HG03045 (cell line): ENCODE results near the gene RAD18.

Experiments used
- ATAC-seq: cut with Tn5 transposase; IDR thresholded peaks from one replicate; pipeline ENCODE4 v1.9.1; 2021; ENCODE audit warnings: mild to moderate bottlenecking, moderate library complexity; ENCODE audit not compliant: unreplicated experiment

The RAD18 gene

DNA sequence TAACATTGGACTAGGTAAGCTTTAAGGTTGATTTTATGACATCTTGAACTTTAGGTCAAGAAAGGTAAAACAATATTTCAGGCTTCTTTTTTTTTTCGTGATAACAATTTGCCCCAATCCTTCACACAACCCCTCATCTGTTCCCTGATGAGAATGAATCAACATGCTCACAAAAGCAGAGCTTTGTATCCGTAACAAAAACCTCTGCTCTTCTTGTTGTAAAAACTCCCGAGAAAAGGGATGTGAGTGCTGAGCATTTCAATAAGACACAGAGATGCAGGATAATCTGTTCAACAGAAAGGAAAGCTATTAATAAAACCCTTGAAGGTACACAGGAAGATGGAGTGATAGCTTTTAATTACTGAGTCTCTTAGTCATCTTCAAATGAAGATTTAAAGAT is 94.3 kb downstream of the RAD18 start:
- ATAC-seq = no peak

DNA sequence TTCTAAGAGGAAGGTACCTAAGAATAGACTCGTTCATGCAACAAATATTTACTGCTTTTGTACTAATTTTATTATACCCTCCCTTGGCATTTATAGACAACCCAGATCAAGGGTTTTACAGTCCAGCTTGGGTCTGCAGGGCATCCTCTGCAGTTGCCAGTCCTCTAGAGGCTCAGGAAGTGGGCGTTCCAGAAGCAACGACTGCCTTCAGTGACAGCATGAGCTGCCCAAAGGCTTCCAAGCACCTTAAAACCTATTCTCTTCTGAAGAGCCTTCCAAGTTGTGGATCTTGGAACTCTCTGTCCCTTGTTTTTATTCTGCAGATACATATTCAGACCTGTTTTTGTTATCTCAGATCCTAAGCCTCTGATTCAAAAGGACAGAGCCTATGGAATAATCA is 95.6 kb downstream of the RAD18 start:
- no peak for ATAC-seq

DNA sequence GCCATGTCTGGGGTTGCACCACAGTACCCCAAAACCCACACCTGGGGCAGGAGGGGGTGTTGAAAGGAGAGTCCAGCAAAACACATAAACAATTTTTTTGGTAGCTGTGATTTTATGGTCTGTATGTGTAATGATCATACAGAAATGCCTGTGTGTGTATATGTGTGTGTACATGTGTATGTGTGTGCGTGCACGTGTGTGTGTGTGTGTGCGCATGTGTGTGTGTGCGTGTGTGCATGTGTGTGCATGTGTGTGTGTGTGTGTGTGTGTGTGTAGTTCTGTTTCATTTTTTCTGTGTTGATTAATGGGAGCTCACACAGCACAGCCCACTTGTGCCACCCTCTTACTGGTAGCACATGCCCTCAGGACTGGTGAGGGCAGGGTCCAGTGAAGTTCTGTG is 97.6 kb downstream of the RAD18 start:
- ATAC-seq = no peak

DNA sequence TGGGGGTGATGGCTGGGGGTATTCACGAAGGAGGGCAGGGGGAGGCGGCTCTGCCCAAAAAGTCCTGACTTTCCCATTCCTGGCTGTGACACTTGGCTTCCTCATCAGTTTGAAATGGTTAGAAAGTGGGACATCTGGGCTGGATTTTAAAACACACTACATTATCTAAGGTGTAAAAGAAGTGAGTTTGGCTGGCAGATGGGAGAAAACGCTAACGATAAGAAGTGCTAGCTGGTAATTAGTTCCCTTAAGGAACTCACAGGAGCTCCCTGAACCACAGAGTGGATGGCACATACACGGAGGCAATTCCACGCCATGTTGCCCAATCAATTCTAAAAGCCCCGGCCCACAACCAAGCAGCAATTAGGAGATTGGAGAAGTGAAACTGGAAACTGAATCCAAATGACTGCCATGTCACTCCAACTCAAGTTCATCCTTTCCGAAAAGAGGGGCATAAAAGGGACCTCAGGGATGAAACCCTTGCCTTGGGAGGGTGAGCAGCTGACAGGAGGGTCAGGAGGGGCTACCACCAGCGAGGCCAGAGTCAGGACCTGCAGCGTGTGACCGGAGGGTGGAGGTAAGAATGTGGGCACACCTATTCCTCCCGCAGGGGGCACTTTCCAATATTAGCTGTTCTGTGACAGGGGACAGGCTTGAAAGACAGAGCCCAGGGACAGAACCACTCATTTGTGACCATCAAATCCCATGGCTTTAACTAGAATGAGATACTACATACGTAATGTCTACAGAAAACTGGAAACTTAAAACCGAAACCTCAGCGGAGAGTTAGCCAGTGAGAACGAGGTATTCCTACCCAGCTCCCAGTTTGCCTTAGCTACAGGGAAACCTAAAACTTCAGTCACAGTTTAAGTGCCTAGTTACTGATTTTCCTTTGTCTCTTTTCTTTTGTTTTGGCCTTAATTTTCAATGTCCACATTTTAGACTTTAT is 98.6 kb downstream of the RAD18 start:
- no peak for ATAC-seq

DNA sequence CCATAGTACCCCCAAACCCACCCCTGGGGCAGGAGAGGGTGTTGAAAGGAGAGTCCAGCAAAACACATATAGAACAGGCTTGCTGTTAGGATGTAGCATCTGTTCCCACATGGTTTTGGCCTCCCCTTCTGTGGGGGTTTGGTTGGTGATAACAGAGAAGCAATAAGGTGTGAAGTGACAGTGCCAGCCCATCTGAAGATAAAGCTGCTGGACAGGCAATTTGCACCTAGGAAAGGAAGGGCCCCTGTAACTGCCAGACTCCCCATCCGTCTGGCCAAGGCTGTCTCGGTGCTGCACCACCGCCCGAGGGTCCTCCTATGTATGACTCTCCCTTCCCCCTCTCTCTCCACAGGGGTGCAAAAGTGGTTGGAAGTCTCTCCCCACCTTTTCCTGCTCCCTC is 99.4 kb downstream of the RAD18 start:
- no peak for ATAC-seq

DNA sequence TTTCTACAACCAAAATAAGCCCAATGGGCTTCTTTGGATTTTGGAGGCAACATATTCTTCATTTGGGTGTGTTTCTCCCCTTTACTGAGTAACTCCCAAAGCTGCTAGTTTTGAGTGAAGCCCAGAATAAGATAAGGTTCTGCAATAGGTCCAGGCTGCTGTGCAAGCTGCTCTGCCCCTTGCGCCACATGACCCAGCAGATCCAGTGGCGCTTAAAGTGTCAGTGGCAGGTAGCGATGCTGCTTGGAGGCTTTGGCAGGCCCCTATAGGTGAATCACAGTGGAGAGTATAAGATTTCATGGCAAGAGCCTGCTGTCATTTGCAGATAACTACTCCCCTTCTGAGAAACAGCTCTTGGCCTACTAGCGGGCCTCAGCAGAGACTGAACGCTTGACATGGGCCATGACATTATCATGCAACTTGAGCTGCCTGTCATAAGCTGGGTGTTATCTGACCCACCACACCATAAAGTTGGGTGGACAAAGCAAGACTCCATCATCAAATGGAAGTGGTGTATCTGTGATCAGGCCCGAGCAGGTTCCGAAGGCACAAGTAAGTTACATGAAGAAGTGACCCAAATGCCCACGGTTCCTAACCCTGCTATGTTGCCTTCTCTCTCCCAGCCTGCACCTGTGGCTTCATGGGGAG is 105.4 kb downstream of the RAD18 start:
- no peak for ATAC-seq

DNA sequence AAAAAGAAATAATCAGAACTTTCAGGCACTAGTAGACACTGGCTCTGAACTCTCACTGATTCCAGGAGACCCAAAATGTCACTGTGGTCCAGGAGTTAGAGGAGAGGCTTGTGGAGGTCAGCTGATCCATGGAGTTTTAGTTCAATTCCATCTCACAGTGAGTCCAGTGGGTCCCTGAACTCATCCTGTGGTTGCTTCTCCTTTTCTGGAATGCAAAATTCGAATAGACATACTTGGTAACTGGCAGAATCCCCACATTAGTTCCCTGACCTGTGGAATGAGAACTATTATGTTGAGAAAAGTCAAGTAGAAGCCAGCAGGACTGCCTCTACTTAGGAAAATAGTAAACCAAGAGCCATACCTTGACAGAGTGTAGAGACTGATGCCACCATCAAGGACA is 106.6 kb downstream of the RAD18 start:
- ATAC-seq = no peak

DNA sequence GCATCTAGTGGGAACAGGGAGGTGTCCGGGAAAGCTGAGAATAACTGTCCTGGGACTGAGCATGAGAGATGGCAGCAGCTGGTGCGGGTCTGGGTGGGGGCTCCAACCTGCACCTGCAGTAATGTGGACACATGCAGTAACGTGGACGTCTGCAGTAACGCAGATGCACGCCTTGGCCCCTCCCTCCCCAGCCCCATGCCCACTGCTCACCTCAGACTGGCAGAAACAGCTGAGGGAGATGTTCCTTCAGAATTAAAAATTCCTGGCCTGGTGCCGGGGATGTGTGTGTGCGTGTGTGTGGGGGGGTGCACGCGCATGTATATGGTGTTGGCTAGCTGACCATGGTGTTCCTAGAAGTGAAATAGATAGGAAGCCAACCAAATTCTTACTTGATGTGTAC is 107.2 kb downstream of the RAD18 start:
- no peak for ATAC-seq

DNA sequence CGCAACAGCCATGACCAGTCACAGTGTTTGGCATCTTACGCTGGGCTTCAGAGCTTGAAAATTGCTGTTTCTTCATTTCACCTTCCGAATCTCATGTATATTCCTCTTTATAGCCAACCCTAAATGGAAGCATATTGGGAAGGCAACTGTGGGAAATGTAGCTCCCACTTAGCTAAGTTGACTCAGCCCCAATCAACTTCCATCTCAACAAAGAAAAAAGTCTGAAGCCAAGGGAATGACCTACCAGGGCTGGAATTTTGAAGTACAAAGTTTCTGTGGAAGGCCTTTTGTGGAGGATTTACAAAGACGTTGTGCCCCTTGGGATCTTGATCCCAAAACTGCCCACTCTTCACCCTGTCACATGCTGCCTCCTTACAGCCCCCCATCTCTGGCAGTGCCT is 108.6 kb downstream of the RAD18 start:
- no peak for ATAC-seq

DNA sequence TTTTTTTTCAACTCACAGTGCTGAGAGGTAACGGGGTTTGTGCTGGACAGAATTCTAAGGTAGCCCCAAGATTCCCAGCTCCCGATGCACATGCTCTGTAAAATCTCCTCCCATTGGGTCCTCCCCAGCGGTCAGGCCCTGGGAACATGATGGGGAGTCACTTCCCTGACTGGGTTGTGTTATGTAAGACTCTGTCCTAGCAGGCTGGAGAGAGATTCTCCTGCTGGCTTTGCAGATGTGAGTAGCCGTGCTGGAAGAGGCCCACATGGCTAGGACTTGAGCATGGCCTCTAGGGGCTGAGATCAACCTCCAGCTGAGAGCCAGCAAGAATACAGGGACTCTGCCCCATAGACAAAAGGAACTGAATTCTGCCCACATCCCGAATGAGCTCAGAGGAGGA is 110.2 kb downstream of the RAD18 start:
- no peak for ATAC-seq

DNA sequence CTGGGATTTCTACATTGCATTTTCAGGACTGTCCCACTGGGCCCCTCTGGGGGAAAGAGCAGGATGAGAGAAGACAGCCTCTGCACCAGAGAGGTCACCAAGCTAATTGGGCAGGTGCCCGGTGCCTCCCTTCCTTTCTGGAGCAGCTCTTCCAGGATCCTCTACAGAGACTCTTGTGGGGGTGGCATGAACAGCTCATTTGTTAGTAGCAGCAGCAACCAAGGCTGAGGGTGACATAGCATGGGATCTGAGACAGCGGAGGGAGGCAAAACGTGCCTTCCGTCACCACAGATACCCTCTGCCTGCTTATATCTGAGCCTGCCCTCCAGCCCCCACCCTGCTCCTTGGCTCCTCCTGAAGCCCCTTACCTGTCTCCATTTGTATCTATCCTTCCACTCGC is 110.8 kb downstream of the RAD18 start:
- ATAC-seq = no peak

DNA sequence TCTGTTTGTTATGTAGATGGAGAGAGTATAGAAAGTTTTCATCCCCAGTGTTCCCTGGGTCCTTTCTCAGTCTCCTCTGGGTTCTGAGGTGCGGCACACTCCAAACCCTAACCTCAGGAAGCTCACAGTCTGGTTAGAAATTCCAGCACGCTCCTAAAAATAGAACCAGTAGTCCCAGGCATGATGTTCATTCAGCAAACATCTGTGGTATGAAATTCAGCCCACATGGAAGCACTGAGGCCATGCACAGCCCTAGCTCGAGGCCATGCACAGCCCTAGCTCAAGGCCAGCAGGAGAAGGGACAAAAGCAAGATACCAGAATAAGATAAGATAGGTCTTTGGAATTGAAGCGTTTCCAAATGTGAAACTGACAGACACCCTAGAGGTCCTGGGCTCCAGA is 111.6 kb downstream of the RAD18 start:
- no peak for ATAC-seq

DNA sequence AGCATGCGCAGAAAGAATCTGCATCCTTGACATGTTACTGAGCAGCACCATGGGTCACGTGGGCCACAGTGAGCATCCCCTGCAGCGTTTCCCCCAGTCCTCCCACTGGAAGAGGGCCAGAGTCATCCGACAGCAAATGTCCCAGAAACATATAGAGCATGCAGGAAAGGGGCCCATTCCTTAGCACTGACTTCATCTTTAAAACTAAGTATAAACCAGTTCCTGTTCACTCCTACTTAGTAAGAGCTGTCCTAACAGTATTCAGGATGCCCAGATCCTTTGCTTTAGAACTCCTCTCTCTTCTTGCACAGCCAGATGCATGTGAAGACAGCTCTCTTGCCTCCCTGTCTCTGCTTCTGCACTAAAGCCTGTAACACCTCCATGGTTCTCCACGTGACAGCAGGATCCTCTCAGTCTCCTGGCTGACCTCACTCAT is 114.6 kb downstream of the RAD18 start:
- no peak for ATAC-seq

DNA sequence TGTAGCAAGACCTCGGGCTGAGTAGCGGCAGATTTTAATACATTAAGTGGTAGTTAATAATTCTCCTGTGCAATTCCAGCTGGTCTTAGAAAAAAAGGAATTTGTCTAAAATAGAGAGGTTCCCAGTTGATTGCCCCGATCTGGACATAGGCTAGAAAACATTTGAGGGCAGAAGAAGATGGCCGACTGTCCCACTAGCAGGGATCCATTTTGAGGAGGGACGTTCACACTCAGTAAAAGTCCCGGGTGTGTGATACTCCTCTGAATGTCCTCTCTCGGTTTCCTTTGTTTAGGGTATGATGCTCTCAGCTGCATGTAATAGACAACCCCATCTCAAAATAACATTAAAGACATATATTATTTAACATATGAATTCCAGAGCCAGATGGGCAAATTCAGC is 116.0 kb downstream of the RAD18 start:
- ATAC-seq = no peak

DNA sequence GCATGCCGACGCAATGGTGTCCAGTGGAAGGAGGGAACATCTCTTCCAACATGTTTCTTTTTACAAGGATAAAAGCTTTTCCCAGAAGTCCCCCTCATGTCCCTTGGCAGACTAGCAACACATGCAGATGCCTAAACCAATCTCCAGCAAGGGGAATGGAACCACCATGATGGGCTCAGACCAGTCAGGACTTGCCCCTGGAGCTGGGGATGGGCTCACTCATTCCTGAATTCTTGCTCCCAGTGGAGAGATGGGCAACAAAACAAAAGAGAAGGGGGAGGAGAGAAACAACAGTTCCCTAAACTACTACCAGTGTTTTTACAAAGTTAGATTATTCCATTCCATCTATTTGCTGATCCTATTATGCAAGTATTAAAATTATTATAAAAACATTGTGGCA is 117.1 kb downstream of the RAD18 start:
- ATAC-seq = no peak

DNA sequence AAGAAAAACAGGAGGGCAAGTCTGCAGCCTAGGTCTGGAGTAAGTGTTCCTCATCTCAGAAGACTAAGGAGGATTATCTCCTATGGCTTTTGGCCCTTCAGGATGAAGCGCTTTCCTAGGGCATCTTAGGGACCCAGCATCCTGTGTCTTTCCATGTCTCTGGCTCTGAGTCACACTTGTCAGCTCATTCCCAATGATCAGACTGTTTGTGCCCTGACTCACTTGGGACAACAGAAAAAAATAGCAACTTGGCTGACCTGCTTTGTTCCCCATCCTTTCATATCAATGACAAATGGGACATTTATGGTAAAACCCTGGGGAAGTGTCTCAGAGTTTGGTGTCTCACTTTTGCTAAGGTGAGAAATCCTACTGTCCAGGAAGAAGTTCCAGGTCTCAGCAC is 117.6 kb downstream of the RAD18 start:
- no peak for ATAC-seq

DNA sequence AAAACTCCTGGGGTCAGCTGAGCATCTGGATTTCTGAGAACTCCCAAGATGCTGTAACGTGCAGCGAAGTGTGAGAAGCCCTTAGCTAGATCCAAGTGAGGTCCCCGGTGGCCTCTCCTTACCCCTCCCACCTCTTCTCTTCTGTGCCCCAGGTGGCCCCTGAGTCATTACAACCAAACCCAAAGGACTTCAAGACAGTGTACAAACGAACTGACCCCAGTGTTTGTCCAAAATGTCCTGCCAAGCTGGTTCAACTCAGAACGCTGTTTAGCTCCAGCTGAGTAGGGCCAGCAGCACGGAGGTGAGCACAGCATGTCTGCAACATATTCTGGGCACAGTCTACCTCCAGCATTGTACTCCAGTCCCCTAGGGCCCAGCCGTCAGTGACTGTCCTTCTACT is 119.9 kb downstream of the RAD18 start:
- ATAC-seq = no peak

DNA sequence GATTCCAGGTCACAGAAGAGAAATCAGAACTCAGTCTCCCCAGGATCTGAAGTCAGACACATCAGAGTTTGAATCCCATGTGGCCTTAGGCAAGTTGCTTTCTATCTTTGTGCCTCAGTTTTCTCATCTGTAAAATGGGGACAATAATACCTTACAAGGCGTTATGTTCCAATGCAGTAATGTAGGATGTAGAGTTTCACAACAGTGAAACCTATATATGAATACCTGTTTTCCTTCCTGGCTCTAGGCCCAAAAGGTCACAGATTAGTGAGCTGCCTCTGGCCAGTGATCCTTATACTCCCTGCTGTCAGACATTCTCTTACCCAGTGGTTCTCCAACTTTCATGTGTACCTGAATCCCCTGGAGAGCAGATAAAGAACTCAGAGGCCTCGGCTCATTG is 121.0 kb downstream of the RAD18 start:
- no peak for ATAC-seq

DNA sequence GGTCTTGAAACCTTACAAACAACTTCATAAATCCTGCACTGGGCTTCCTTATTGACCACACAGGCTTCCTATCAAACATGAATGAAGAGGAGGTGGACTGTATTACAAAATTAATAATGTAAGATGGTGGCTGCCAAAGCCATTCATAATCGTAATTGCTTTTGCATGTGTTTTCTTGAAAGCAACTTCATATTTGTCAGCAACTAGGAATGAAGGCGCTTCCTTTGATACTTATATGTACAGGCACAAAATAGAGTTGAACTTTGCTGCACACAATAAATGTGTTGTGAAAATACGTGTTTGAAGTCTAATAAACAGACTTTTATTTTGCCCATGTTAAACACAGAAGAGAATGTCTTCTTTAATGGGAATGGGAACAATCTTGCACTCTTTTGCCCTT is 121.8 kb downstream of the RAD18 start:
- no peak for ATAC-seq

DNA sequence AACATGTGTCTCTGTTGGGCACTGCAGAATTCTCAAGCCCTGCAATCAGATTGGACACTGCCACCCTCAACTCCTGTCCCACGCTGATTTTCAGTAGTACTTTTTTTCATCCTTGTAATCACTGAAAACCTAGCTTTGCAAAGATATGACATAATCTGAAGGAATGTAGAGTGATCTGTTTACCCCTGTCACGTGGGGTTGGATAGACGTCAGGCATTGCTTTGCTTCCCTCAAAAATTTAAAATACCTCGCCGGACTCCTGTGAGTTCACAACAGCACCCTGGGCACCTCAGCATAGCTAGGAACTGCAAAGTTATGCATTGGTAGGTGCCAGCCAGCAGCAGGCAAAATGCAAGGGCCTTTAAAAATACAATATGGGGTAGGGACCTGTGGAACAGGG is 122.7 kb downstream of the RAD18 start:
- no peak for ATAC-seq

DNA sequence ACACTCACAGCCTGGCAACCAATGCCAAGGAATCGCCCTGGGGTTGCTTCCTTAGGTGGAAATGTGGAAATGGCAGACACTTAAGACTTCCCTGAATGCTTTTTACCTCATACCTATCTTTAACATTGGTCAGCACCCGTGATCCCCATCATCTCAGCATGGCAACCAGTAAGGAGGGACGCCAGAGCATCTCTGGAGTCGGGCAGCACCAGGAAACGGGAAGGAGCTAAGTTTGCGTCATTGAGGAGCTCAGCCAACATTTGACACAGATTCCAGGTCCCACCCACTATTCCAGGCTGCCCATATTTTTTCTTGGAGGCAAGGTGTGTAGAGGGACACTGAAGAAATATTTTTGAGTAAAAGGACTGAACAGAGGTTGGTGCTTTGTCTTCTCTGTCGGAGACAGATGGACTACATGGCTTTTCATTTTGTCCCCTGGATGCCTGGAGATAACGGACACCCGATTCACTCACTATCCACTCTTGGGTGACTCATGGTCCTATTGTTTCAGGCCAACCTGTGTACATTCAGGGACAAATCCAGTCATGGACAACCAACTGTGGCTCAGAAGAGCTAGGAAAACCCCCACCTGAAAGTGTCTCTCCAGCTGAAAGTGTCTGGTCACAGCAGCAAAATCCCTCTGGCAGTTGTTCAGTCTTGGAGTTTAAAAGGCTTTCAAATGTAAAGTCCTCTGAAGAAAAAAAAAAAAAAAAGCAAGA is 123.5 kb downstream of the RAD18 start:
- ATAC-seq = no peak
